Right renal cortex interstitium (tissue), 3 donors: ENCODE results near the gene PBX1. TPM values are rescaled to one million over a fixed set of nuclear protein-coding genes. Genes with fewer than 3 reads are reported as not detected.

Experiments
- DNase-seq, 3 donors: peaks; one replicate each; pipeline ENCODE4 v3.0.0-alpha.2; 2013; ENCODE audit warnings: low read depth in 3 of 3, low spot score in 2 of 3
- polyA plus RNA-seq, 3 donors: library from polyadenylated mRNA; unstranded; fragments of 120-200 nt; gene quantifications; one replicate each; pipeline ENCODE4 v1.2.1, GENCODE V29; 2013; ENCODE audit not compliant: insufficient read length in 3 of 3

PBX1 gene
- polyA plus RNA-seq, 3 donors: 146 to 171 (median 170) TPM

DNA sequence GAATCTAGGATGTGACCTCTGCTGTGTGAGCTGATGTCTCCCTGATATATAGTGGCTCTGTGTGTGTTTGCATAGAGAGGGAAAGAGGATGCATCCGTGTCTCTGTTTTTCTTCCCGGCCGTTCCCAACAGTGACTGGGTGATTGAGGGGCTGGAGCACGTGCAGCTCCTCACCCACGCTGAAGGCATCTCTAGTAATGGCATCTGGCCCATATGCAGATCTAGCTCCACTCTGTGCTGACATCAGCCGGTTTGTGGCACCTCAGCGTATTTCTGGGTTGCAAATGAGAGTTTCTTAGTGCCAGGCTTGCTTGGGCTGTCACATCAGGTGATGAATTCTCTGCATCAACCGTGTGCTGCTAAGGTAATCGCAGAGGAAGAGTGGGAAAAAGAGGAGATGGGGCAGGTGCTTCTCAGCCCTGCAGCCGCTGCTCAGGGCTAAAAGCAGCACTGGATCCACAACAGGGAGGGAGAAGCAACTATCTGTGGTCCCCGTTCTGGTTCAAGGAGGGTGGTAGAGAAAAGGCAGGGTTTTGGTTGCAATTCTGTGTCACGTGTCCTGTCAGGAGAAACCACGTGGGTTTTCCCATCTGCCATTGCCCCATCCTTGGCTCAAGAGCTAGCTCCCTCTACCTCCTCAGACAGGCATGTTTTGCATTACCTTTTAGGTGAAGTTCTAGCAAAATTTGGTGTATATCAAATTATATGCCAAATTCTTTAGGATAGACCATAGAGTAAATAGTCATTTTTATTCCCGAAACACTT, 282.9 kb downstream of the PBX1 start:
- DNase-seq: no peak

DNA sequence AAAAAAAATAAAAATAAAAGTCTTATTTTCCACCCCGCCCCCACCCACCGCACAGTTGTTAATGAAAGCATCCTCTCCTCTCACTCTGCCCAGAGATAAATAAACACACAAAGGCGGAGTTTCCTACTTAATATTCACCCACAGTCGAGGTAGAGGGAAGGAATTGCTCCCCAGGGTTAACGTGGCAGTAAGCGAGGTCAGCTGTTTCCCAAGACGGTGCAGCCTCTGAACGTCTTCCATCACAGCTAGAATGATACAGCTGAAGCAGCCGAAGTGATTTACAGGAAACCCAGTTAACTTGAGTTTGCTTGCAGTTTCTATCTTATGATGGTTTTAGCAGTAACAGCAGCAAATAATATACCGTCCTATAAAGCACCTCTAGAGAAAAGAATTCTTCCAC, 283.9 kb downstream of the PBX1 start:
- no peak for DNase-seq

DNA sequence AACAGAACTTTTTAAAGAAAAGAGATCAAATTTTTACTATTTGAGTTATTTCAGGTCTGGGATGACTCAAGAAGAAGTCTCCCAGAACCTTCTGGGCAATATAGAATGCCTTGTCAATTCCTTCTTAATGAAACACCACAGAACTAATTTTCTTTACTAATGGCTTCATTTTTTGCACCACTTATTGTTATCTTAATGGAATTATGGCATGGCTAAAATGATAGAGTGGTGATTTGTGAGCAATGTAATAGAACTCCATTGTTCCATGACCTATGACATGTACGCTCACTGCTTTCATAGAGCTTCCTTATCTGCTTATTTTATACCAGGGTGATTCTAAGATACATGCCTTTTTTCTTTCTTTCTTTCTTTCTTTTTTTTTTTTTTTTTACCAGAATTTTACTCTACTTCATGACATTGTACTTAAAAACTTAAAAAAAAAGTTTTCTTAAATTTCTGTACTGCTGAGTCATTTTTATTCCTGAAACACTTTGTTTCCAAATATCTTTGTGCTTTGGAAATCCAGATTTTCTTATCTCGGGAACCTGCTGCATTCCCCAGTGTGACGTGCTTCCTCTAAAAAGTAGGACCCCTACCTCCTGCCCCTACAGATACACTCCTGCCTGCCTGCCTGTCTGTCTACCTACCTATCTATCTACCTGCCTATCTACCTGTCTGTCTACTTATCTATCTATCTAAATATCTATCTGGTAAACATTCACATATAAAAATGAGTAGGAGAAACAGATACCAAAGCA, 284.9 kb downstream of the PBX1 start:
- DNase-seq: no peak

DNA sequence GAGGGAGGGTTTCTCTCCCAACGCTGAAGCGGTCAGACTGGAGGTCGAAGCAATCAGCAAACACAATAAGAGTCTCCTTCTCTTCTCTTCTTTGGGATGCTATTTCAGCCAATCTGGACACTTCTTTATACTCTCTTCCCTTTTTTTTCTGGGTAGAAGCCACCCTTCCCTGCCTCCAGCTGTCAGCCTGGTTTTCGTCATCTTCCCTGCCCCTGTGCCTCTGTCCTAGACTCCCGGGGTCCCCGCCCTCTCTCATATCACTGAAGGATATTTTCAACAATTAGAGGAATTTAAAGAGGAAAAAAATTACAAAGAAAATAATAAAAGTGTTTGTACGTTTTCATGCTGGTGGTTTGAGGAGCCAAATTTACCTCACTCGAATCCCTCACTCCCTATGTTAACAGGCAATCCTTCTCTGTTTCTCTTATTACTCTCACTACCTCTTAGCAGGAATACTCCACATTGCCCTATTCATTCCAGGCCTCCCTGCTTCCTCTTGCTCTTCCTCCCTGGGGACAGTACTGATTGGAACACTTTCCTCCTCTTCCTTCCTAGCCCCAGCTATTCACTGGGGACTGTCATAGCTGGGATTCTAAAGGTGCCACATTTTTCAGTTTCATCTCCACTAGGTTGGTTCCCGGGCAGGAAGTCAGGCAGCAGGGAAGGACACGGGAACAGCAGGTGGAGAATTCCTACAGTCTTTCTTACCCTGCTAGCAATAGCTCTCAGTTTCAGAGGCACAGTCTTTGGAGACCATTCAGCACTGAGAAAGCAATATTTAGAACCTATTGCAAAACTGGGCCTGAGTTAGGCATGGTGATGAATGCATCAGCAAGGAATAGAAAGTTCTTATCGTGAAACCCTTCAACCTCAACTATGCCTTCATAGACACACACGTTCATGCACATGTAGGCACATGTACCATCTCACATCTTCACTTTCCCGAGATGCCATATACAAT, 288.0 kb downstream of the PBX1 start:
- DNase-seq: no peak

DNA sequence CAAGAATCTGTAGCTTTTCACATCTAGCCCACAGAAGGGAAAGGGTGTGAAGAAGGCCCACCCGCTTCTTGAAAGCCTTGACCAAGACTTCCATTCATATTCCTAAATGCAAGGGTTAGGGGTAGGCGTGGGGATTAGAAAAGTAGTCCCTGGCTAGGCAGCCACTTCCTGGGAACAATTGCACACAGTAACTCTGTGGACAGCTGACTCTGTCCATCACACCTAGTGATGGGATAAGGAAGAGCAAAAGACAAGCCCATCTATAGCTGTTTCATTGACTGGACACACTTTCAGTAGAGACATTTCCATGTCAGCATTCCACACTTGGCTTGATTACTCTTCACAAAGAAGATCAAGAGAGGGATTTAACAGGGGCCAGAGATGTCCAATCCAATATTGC, 294.2 kb downstream of the PBX1 start:
- no peak for DNase-seq

DNA sequence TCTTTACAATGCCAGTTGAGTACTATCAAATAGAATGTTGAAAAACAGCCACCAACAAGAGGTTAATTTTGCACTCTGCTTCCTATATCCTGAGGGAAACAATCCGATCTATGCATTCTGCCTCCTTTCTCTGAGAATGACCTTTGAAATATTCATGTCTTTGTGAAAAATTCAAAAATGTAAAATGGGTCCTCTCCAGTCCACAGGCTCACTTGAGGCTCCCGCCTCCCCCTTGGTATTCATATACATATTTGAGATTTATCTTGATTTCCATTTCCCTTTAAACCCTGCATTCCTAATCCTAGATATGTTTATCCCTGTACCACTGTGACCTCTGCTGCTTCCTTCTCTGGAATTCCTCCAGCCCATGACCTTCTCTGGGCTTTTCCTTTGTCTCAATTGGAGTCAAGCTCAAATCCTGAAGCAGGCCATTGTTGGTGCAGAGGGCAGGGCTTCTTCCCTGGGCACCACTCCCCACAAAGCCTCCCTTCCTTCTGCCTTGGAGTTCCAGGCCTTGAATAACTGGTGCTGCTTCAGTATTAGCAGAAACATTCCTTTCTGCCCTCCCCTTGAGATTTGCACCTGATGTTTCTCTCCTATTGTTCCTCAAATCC, 296.8 kb downstream of the PBX1 start:
- no peak for DNase-seq

DNA sequence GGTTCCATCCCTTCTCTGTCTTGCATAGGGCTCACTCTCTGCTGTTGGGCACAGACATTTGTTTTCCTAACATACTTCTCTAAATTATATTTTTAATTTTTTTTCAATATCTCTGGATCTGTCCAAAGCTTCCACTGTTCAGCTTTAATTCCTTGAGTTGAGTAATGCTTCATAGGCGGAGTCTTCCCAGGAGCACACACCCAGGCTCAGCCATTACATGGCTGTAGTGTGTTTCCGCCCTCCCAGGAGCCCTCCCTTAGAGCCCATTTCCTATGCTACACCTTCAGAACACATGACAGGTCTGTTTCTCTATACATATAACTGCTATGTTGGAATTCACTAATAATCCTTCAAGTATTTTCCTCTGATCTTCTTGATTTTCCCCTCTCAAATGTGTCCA, 297.4 kb downstream of the PBX1 start:
- no peak for DNase-seq

DNA sequence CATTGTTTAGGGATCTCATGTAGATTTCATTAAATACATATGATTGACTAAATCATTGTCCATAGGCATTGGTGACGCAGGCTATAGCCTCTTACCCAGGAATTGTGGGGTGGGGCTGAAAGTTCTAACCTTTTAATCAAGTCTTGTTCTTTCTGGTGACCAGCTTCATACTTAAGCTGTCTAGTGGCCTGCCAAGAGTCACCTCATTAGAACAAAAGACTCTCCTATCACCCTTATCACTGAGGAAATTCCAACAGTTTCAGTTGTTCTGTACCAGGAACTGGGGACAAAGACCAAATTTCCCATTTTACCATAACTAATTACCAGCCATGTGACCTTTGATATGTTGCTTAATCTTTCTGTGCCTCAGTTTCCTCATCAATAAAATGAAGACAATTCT, 298.5 kb downstream of the PBX1 start:
- no peak for DNase-seq

DNA sequence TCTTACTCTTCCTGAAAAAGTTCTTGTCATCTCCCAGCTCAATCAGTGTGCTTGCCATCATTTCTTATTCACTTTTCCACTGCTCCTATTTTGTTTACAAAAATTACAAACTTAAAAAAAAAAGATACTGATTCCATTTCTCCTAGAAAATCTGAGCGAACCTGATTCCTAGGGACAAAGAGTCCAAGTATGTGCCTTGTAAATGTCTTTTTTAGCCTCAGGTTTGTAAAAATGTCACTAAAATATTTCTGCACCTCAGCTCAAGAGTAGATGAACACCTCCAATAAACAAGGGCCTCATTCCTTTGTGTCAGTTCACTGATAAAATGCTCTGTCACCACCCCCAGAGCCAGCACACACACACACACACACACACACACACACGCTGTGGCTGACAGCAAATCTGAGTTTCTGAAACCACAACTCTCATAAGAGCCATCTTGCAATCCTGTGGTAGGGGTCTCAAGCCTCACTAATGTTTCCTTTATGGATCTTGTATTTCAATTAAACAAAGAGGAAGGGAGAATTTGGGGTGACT, 299.2 kb downstream of the PBX1 start:
- no peak for DNase-seq

DNA sequence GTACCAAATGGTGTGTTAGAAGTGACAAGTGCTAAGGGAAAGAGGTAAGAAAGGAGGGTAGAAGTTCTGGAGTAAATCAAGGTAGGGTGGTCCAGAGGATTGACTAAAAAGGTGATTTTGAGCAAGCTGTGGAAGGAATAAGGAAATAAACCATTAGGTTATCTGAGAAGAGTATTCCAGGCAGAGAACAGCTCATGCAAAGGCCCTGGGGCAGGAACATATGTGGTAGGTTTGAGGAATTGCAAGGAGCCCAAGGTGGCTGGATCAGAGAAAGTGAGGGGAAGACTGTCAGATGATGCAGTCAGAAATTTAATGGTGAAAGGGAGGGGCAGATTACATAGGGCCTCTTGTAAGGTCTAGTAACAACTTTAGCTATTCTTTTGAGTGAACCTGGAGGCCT, 302.6 kb downstream of the PBX1 start:
- DNase-seq: no peak

DNA sequence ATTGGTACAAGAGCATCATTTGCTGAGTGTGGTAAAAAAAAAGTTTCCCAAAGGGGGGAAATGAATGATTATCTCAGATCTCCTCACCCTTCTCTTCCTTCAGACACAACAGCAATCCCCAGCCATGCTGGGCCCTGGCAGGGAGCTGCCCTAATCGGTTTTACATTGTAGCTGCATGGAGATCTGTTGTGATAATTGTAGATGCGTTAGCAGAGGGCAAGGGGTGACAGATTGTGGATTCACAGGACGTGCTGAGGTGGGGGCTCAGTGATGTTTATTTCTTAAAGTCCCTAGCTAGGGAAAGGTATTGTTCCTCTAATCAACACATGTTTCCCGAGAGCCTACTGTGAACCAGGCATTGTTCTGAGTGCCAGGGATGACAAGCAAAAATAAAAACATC, 304.1 kb downstream of the PBX1 start:
- no peak for DNase-seq

DNA sequence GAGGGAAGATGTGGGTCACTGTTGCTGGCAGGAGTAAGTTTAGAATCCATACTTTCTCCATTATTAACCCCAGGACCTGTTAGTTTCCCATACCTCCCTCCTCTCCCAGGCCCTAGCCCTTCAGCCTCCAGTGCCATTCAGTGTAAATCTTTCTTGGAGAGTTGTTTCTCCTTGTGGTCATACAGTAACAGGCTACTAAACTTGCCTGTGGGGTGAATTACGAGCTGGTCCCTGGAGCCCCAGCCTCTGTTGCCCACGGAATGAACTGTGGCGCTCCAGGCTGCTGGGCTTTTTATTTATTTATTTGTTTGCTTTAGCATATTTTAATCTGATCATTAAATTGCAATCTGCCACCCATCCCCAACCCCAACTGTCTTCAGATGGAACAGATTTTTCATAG, 305.2 kb downstream of the PBX1 start:
- DNase-seq: no peak

DNA sequence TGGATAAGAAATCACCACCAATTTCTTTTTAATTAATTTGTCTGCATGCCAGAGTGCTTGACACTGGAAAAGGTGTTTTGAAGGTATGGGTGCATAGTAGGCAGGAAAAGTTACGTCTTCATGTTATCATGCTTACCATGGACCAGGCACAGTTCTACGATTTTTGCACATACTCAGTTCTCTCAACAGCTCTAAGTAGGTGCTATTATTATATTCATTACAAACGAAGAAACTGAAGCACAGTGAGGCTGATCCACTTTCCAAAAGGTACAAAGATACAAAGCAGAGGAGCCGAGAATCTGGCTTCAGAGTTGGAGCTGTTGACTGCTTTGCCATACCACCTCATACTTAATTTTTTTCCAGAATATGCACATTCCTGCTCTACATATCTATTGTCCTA, 306.4 kb downstream of the PBX1 start:
- no peak for DNase-seq

DNA sequence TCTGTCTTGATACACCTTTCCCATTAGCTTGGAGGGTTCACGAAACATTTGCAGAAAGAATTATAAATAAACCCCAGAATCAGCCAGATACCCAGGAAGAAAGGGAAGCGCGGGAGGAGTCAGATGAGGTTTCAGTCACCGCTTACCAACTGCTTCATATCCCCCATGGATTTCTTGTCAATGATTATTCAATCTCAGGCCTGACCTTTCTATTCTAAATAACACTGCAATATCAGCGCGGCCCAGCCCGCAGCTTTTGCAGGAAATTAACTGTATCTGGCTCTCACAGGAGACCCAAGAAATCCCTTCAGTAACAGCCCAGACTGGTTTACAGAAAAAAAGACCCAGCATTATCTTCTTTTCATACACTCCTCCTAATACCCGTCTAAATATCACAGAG, 308.6 kb downstream of the PBX1 start:
- DNase-seq: no peak

DNA sequence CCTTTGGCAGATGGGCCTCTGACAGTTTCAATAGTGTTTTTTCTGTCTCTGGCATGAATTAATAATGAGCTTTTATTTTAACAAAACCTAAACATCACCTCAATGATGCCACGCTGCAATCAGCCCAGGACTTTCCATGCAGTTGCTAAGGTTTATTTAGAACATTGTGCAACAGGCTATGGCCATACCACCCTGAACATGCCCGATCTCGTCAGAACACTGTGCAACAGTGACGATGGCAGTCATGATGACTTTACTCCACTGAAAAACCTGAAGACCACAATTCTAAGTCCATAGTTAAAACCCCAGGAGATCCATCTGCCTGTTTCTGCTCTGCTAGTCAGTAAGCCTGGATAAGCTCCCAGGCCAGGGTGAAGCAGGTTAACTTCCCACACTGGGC, 310.0 kb downstream of the PBX1 start:
- DNase-seq: no peak

DNA sequence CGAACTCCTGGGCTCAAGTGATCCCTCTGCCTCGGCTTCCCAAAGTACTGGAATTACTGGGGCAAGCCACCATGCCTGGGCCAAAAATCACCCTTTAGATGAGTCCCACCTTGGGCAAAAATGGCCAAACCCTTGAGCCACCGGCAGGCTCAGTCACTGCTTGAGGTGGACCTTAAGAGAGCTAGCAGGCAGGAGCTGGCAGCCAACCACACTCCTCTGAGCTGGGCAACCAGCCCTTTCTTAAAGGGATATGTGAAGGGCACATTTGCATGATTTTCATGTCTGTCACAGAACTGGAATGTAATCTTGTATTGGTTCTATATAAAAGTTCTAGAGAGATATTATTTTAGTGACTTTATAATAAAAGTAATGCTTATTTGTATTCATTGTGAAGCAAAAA, 316.5 kb downstream of the PBX1 start:
- no peak for DNase-seq

DNA sequence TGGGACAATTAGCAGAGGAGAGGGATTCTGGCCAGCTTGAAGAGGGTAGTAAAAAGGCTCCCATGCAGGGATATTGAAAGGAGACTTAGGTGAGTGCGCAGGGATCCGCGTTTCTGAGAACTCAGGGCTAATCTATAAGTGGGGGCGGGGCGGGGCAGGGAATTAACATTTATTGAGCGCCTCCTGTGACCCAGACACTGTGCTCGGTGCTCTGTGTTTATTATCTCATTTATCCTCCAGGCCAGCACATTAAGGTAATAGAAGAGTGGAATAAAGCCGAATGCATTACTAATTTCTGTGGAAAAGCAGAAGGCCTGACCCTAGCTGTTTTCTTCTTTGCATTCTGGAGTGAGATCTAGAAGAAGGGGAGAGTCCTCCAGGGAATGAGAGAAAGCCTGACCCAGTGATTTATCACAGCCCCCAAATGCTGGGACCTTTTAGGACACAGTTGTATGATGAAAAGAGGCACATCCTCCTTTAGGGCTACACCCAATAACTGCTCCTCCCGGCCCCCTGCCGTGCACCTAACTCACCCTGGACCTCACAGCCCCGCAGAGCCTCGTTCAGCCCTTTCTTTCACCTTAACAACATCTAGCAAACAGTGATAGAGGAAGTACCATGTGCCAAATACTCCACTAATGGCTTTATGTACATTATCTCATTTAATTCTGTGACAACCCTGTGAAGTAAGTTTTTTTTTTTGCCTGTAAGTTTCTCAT, 317.6 kb downstream of the PBX1 start:
- no peak for DNase-seq

DNA sequence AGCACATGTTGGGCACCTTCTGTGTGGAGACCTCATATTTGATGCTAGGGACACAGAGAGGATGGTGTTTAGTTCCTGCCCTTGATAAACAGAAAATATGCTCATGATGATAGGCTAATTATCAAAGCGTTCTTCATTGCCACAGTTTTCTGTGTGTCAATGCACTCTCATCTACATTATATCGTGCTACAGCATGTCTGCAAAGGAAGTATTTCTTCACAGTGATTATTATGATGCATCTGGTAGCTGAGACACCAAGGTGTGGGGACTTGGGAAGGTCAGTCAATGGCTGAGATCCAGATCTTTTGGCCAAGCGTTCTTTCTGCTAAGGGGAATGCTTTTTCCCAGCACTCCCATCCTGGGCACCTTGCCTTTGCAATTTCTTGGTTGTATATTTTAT, 321.2 kb downstream of the PBX1 start:
- DNase-seq: no peak

DNA sequence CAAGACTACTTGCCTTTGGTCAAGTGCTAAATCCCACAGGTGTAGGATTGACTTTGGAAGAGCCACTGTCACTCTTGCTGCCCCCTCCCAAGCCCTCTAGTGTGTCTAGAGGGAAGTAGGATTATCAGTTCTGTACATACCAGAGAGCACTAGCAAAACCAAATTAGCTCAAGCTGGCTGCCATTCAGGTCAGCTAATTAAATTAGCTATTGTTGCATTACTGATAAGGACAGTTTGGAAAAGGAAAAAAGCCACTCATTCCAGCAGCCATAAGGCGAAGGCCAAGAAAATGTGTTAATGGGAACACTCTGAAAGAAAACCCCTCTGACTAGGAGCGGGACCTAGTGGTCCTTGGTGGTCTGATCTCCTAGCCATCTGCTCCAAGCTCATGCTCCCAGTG, 321.7 kb downstream of the PBX1 start:
- DNase-seq: no peak

DNA sequence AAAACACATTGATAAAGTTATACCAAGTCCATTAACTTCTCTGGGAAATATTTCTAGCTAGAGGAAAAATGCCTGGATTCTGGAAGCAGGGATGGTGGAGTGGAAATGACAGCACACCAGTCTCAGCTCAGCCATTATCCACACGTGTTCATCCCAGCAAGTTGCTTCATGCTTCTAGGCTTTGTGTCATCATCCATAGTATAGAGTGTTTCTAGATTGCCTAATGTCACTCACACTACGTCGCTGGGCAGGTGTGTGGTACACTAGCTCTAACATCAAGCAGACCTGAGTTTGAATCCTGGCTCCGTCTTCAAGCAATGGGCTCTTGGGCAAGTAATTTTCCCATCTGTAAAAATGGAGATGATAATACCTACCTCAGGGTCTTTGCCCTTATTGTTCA, 326.3 kb downstream of the PBX1 start:
- no peak for DNase-seq
